Activated CD8-positive, alpha-beta memory T cell treated with anti-CD3 and anti-CD28 coated beads, Interleukin-2, amount 50 U/mL, for 24 hours (primary cell): Measurements from ENCODE around the gene SMAD3.
"Not testable (repeated sequence)": the region's sequence is repeated elsewhere in the genome, so short reads cannot be mapped to it uniquely, and the experiment has no call there.

Experiments
- DNase-seq: peaks from one replicate; pipeline ENCODE4 v3.0.0-alpha.2; 2020; ENCODE audit errors: extremely low read depth

Gene SMAD3

GRCh38 chr15:67142092-67142766, 76.8 kb downstream of the SMAD3 start:
- no peak for DNase-seq

DNA sequence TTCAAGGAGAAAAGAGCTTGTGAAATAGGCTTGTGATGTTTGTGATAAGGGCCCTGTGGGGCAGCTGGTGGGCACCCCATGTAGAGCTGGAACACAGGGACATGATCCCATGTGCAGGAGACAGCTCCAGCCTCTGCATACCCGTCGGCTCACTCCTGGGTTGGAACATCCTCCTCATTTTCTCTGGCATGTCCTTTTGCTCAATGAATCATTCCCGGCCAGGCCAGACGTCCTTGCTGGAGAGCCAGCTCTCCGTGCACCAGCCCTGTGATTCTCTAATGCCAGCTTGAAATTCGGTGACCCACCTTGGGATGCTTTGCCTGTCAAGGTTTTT, 77.3 kb downstream of the SMAD3 start:
- no peak for DNase-seq

- DNase-seq, result no peak
Measured at GRCh38 chr15:67143646-67144045, 78.2 kb downstream of the SMAD3 start.

DNA sequence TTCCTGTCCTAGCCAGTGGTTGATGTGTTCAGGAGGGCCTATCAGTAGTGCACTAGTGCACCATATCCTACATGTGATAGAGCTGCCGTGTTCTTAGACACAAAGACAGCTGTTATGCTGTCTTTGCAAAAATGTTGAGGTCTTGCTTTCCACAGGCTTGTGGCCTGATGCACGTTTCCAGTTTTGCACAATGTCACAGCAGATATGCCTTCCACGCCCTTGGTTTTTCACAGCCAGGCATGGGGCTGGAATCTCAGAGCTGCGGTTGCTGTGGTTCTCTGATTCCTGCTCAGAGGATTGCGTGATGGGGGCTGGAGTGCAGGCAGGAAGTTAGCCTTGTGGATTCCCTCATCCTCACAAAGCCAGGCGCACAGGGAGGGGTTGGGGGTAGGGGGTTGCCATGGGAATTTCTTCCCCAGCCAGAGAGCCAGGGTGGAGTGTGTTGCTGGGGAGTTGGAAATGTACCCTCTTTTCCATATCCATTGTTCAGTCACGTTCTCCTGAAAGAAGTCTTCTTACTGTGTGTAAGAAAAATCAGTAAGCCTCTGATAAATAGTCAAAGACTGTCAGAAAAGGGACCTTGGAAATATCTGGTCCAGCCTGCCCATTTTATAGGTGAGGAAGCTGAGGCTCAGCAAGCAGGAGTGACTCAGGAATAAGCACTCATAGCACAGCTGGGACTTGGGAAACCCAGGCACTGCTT, 79.4 kb downstream of the SMAD3 start:
- DNase-seq, result no peak

GRCh38 chr15:67145312-67145610, 79.9 kb downstream of the SMAD3 start:
- DNase-seq, result no peak

- no peak for DNase-seq
Measured at GRCh38 chr15:67145710-67146109, 80.3 kb downstream of the SMAD3 start.

DNA sequence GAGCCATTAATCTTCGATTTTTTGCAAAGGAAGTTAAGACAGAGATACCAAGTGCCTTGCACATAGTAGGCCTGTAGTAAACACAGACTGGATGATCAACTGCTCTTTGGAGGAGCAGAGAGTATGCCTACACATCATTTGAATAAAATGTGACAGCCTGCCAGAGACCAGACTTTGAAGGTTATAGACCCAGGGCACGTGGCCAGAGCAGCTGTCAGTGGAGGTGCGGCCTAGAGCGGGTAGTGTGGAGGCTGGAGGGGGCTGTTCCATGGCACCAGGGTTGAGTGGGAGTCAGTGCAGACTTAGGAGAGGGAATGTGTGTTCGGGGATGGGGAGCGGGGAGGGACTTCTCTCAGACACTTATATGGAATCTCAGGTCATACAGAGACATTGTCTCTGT, 80.8 kb downstream of the SMAD3 start:
- no peak for DNase-seq

DNA sequence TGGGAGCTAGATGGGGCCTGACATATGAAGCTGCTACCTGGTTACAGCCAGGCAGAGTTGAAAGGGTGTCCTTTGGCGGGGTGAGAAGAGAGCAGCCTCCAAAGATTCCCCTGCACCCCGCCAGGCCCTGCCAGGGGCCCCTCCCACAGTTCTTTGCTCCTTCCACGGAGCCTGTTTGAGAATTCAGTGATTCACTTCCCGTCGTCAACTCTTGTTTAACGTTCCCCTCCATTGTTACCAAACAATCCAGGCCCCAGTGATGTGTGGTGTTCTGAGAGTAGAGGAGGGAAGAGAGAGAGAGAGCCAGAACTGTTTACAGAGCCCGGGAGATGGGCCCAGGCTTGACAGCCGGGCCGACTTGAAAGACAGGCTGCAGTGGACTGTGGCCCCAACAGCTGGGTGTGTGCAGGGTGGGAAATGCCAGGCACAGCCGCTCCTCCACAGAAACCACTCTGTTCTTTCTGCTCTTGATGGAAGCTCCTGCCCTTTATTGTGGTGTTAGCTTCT, 81.5 kb downstream of the SMAD3 start:
- DNase-seq, result no peak

DNA sequence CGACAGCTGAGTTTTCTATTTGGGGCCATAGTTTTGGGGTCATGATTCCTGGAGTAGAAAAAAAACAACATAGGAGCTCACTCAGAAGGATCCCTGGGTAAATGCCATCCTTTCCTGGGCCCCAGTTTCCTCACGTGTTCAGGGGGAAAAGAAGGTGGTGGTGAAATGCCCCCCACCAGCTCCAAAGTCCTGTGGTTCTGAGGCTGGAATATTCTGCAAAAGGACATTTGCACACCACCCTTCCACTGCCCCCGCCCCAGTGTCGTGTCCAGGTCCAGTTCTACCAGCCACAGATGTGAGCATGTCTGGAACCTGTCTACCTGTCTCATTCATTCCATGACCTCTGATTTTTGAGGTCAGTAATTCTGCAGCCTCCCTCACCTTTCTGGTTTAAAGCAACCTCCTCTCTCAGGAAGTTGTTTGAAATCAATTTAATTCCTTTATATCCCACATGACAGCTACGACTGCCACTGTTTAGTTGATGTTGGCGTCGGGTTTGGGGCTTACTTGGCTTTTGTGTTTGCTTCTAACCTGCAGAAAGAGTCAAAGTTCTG, 82.1 kb downstream of the SMAD3 start:
- no peak for DNase-seq

DNA sequence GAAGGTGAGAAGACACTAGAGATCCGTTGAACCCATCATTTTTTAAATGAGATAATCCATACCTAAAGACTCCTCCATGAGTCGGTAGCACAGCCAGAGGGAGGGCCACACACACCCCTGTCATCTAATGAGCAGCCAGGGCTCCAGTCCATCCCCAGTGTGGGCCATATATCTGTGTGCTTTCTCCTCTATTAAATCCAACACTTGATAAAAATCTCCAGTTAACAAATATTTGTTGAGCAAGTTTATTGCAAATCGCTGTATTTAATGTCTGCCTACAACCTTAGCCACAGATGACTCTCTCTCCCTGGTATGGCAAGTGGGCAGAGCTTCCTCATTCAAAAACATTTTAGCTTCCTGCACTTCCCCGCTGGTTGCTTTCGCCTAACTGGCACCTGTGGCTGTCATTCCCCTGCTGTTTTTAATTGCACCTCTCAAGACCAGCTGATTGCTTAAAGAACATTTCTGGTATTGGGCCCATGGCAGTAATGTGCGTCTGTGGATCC, 82.8 kb downstream of the SMAD3 start:
- DNase-seq, result no peak

DNA sequence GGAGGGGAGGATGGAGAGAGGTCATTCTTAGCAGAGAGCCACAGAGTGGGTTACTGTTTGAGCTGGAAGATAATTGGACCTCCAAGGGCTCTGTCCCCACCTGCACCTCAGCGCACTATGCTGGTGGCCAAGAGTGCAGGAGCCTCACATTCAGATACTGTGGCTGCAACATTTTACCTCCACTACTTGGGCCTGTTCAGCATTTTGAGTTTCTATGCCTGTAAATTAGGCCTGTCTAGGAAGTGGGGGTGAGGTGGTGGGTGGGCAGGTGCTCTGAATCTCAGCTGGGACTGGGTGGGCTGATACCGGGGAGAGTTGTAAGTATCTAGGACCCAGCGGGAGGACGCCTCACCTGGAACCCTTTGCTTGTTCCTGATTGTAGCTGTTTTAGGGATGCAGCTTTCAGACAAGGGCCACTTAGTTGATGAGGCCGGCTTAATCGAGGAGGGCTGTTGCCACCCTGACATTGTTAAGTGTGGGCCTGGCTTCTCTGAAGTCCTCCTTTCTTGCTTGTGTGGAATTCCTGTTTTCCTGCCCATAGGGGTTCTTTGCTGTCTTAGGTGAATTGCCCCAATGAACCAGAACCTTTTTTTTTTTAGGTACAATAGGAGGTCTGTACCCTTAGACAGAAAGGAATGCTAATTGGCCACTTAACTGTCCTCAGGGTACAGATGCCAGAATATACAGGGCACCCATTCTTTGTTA, 83.8 kb downstream of the SMAD3 start:
- no peak for DNase-seq

DNA sequence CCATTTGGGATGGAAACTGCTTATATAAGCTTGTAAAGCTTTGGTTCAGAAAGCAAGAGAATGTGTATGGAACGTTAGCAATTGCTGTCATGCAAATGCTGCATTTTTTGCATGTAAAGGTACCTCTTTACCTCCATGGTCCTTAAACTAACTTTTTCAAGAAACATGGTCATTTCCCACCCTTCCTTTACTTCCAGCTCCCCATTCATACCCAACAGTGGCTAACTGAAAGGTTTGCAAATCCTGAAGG, 84.3 kb downstream of the SMAD3 start:
- no peak for DNase-seq

- no peak for DNase-seq
Measured at GRCh38 chr15:67150023-67150860, 84.8 kb downstream of the SMAD3 start.

DNA sequence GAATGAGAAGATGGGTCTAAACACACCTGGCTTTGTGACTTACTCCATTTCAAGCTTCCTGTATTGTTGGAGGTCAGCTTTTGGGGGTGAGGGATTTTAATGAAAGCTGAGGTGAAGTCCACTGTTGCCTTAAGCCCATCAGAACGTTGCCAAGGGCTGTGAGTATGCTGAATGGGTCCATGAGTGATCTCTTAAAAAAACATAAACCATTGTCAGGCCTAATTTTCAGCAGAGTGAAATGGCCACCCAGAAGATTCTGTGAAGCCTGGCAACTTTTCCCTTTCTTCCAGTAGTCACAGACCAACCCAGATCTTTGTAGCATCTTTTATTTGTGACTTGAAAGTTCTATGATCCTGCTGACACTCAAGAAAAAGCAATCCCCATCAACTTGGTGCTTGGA, 87.0 kb downstream of the SMAD3 start:
- no peak for DNase-seq

- DNase-seq, result not testable (repeated sequence)
Measured at GRCh38 chr15:67153044-67153443, 87.6 kb downstream of the SMAD3 start.

DNA sequence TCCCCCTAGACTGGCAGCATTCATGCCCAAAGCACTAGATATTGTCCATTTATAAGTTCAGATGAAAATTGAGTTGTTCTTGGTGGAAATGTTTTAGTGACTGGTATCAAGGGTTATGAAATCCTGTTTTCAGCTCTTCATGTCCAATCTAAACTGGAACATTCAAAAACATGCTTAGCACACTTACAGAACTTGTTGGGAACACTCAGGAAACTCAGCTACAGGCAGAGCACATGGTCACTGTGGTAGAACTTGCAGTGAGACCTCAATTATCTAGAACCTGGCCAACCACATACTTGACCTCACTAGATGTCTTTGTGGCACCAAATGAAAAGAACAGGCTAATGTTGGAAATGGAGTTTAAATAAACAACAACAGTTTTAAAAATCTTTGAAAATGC, 88.8 kb downstream of the SMAD3 start:
- no peak for DNase-seq

DNA sequence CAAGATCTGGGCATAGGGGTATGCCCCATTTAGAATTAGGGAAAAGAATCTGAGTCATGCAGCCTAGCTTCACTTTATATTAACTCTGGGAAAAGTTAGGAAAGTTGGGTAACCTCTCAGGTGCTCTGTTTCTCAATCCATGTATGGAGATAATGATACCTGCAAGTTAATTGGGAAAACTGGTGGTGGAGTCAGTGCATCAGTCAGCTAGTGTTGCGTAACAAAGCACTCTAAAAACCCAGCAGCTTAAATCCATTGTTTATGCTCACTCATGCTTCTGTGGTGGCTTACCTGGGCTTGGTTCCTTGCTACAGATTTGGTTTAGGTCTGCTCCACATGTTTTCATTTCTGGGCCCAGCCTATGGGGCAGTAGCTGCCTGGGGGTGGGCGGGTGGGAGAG, 91.0 kb downstream of the SMAD3 start:
- DNase-seq, result no peak

DNA sequence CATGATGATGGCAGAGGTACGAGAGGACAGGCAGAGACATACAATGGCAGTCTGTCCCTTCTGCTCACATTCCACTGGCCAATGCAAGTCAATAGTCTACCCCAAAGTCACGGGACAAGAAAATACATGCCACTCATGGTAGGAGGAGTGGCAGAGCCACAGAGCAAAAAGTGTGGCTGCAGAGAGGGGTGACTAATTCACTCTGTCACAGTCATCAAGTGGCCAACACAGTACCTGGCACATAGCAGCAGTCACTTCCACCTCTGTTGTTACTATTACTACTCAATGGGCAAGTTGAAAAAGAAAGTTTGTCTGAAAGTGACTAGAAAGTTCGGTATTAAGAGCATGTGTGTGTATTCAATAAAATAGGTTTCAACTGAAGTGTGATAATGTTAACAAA, 91.4 kb downstream of the SMAD3 start:
- no peak for DNase-seq

GRCh38 chr15:67157521-67158252, 92.3 kb downstream of the SMAD3 start:
- DNase-seq, result no peak

DNA sequence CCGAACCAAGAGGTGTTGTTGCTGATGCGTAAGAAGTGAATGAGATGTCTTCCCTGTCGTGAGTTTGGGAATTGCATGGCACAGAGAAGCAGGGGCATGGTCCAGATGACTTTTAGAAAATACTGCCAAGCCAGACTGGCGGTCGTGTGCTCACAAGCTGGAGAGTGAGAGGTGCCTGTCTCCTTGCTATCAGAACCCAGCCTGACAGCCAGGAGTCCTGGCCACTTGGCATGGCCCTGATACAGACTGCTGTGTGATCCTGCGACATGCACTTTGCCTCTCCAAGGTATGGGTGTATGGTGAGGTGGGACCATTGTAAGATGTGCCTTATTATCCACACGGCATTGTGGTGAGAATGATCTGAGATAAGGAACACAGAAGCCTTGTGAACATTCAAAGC, 93.0 kb downstream of the SMAD3 start:
- no peak for DNase-seq

- DNase-seq, result no peak
Measured at GRCh38 chr15:67161412-67161811, 96.0 kb downstream of the SMAD3 start.
